Sigmoid colon (tissue), 3 donors: ENCODE measurements around the gene SLC35B1.

Experiments used
- CTCF ChIP-seq, 4 experiments: fragments of 450-650 bp in 3 of 4; fragments of 200-600 bp in 1 of 4; IDR thresholded peaks; one replicate each; pipeline ENCODE4 v1.5.1; 2016 to 2019; ENCODE audit warnings: antibody characterized with exemption in 4 of 4, mild to moderate bottlenecking in 3 of 4, moderate library complexity in 2 of 4
- POLR2A ChIP-seq, 2 donors: fragments of 450-650 bp; IDR thresholded peaks; one replicate each; pipeline ENCODE4 v1.6.1; 2016; ENCODE audit warnings: antibody characterized with exemption in 2 of 2, mild to moderate bottlenecking in 2 of 2, moderate library complexity in 2 of 2

DNA sequence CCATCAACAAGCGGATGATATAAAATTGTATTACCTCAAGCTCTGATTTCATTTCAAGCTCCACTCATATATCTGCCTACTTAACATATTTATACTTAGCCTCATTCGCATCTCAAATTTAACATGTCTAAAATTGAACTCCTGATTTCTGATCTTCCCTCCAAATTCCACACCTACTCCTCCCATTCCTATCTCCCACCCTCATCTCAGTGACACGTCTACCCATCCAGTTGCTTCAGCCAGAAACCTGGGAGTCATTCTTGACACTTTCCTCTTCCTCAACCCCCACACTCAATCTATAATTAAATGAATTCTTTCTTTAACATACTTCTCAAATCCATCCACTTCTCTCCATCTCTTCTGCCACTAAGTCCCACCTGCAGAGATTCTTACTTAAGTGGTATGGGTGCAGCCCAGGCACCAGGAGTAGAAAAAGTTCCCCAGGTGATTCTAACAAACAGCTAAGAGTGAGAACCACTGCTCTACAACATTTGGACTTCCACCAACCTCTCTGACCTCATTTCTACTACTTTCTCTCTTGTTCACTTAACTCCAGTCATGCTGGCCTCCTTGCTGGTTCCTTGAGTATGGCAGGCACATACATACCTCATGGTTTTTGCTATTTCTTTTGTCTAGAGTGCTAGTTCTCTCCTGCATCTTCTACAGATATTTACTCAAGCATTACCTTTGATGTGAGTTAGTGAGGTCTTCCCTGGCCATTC, 47.9 kb downstream of the SLC35B1 start:
- TF ChIP-seq CTCF (IDR thresholded peaks at IDR 0.05) (no peak), POLR2A (IDR thresholded peaks at IDR 0.05) (no peak)
